Measurements from ENCODE around the gene CHURC1.

CHURC1 gene

DNA sequence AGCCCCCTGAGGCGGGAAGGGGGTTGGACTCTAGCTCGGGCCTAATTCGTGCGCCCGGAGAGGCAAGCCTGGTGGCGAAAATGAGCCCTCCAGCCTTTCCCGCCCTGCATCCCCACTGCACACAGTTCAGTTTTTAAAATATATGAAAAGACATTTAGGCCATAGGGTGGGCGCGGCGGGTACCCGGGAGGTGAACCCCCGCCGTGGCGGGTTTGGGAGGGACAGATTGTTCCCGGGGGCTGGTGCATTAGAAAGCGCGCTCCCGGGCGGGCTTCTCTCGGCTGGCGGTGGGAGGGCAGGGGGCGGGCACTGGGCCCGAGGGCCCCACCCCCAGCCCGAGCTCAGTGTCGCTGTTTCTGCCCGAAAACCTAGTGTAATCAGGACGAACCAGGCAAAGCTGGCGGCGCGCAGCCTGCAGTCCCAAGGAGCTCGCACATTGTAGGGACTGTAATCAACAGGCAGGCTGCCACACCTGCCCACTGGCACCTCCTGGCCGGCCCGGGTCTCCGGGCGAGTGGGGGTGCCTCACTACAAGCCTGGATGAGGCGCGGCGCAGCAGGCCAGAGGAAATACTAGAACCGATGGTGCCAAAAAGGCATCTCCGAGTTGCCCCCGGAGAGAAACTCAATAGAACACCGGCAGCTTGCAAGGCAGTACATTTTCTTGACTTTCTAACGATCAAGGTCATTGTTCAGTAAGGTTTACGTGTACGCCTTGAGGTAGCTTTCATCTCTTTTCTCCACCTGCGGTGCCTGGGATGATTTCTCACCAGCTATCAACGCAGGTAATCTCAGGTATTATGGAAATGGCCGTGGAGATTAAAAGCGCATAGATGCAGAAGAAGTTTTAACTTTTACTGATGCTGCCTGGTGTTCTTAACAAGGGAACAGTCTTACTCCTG lies 33.8 kb upstream of the CHURC1 start:
- Histone ChIP-seq H3K27ac (peak overlapping the region; percentile 57 to 72), H3K4me3 (peak overlapping the region; percentile 82)
- TF ChIP-seq, protein P1, sequence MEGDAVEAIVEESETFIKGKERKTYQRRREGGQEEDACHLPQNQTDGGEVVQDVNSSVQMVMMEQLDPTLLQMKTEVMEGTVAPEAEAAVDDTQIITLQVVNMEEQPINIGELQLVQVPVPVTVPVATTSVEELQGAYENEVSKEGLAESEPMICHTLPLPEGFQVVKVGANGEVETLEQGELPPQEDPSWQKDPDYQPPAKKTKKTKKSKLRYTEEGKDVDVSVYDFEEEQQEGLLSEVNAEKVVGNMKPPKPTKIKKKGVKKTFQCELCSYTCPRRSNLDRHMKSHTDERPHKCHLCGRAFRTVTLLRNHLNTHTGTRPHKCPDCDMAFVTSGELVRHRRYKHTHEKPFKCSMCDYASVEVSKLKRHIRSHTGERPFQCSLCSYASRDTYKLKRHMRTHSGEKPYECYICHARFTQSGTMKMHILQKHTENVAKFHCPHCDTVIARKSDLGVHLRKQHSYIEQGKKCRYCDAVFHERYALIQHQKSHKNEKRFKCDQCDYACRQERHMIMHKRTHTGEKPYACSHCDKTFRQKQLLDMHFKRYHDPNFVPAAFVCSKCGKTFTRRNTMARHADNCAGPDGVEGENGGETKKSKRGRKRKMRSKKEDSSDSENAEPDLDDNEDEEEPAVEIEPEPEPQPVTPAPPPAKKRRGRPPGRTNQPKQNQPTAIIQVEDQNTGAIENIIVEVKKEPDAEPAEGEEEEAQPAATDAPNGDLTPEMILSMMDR (IDR thresholded peaks at IDR 0.05) = no peak
- peak; percentile 77 for DNase-seq (ENCODE audit: low spot score)

DNA sequence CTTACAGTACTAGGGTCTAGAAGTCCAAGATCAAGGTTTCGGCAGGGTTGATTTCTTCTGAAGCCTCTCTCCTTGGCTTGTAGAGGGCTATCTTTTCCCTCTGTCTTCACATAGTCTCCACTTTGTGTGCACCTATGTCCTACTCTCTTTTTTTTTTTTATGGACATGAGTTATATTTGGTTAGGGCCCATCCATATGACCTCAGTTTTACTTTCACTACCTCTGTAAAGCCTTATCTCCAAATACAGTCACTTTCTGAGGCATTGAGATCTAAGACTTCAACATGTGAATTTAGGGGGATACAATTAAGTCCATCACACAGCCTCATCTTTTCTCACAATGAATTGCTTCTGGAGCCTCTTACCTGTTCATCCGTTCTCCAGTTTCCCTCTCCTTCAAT lies 28.7 kb upstream of the CHURC1 start:
- TF ChIP-seq, protein P1 (IDR thresholded peaks at IDR 0.05) = no peak
- Histone ChIP-seq H3K27ac (no peak overlapping the region), H3K4me3 (no peak overlapping the region)
- no peak for DNase-seq (ENCODE audit: low spot score)

DNA sequence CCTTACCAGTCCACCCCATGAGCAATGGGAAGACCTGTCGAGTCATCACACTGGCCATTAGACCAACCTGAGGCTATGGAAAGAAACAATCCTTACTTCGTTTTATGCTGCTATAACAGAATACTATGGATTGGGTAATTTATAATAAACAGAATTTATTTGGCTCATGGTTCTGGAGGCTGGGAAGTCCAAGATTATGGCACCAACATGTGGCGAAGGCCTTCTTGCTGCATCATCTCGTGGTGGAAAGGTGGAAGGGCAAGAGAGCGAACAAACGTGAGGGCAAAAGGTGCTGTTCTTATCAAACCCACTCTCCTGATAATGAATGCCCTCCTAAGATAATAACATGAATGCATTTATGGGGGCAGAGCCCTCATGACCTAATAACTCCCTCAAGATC lies 24.9 kb upstream of the CHURC1 start:
- Histone ChIP-seq H3K4me3 (no peak overlapping the region), H3K27ac (no peak overlapping the region)
- TF ChIP-seq, protein P1 (IDR thresholded peaks at IDR 0.05) = no peak
- DNase-seq (ENCODE audit: low spot score) = no peak

DNA sequence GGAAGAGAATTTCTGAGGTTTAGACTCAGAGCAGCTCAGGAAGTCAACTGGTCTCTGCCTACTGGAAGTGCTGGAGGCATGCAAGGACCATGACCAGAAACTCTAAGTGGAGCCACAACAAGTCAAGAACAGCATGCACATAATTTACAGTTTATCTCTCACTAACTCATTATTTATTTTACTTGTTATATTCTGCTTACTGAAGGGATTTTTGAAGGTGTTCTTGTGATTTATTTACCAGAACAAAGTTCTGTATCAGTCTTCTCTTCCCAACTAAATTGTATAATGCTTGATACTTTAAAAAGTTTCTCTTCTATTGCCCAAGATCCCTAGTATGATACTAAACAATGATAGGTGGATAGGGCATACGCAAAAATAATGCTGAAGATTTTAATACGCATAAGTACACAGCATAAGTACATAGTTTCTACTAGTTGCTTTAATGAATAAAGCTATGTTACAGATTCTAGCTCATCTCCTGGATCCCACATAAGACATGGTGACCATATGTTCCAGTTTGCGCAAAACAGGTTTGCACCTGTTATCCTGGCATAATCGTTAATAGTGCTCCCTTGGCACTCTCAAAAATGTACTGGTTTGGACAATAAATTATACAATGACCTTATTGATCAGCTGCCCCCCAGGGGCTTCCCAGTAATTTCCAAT lies 22.9 kb upstream of the CHURC1 start:
- Histone ChIP-seq H3K27ac (no peak overlapping the region), H3K4me3 (no peak overlapping the region)
- DNase-seq (ENCODE audit: low spot score) = no peak
- TF ChIP-seq, protein P1 (IDR thresholded peaks at IDR 0.05) = no peak

DNA sequence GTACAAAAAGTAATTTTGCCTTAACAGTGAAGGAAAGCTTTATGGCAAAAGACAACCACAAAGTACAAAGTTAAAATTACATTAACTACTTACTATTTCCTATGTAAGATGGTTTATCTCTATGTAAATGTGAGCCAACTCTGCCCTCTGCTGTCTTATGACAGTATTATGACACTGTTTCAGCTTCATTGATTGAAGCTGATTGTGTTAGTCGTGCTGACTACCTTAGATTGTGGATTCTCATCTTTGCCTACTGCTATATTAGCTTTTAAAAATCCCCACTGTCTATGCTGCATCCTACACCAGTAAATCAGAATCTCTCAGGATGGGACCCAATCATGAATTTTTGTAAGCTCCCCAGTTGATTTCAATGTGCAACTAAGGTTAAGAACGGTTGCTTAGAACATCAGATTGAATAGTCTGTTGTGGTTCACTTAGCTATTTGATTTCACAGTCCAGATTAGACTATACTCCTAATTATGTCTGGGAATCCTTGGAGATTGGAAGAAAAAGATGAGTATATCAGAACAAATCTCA lies 22.3 kb upstream of the CHURC1 start:
- no peak overlapping the region for H3K27ac ChIP-seq
- TF ChIP-seq, protein P1 (IDR thresholded peaks at IDR 0.05) = peak; percentile 32
- no peak for DNase-seq (ENCODE audit: low spot score)
- H3K4me3 ChIP-seq = no peak overlapping the region

DNA sequence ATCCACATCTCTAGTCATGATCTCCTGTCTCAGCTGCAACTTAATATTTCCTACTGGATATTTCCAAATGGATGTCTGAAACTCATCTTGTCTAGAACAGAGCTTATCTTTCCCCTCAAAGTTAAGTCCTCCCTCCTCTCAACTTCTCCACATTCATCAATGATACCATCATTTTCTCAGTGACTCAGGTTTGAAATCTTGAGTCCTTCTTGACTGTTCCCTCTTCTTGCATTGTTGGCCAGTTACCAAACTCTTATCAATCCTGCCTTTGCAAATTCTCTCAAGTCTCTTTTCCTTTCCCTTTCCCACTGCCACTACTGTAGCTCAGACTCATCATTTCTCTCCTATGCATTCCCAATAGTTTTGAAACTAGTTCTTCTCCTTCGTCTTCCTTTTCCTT lies 14.3 kb upstream of the CHURC1 start:
- no peak for DNase-seq (ENCODE audit: low spot score)
- TF ChIP-seq, protein P1 (IDR thresholded peaks at IDR 0.05) = no peak
- Histone ChIP-seq H3K27ac (no peak overlapping the region), H3K4me3 (no peak overlapping the region)
